A549 (cell line): ENCODE measurements around the gene SS18L1.

Source experiments
- BHLHE40 ChIP-seq: IDR thresholded peaks from 2 replicates; pipeline ENCODE4 v1.6.1; 2012; ENCODE audit warnings: low read depth, low read length, inconsistent platforms
- CHD2 ChIP-seq: fragments of 150-350 bp; IDR thresholded peaks from 2 replicates; pipeline ENCODE4 v1.6.1; 2014; ENCODE audit warnings: low read length; ENCODE audit not compliant: partially characterized antibody
- JUNB ChIP-seq: fragments of >200 bp; sonication (Bioruptor Twin); formaldehyde crosslinking; IDR thresholded peaks from 2 replicates; pipeline ENCODE4 v1.6.1; 2016
- KDM1A ChIP-seq: fragments of 200-600 bp; sonication (generic); IDR thresholded peaks from 2 replicates; pipeline ENCODE4 v1.6.1; 2016; ENCODE audit warnings: low read depth, mild to moderate bottlenecking
- MAFK ChIP-seq: fragments of 450-650 bp; IDR thresholded peaks from 2 replicates; pipeline ENCODE4 v1.6.1; 2014; ENCODE audit not compliant: partially characterized antibody
- PBX3 ChIP-seq: IDR thresholded peaks from 2 replicates; pipeline ENCODE4 v1.6.1; 2012
- RARB ChIP-seq: fragments of 250-450 bp; sonication (Bioruptor Pico); IDR thresholded peaks from 2 replicates; pipeline ENCODE4 v1.8.0; 2021; ENCODE audit warnings: mild to moderate bottlenecking, moderate library complexity
- REST ChIP-seq: fragments of 200-600 bp; sonication (generic); IDR thresholded peaks from 2 replicates; pipeline ENCODE4 v1.6.1; 2016; ENCODE audit warnings: antibody characterized with exemption, mild to moderate bottlenecking, moderate library complexity
- RNF2 ChIP-seq: fragments of 200-600 bp; sonication (generic); IDR thresholded peaks from 2 replicates; pipeline ENCODE4 v1.6.1; 2016; ENCODE audit warnings: low read depth, mild to moderate bottlenecking, antibody characterized with exemption, moderate library complexity, borderline replicate concordance
- TP53 ChIP-seq: fragments of 250-450 bp; sonication (Bioruptor Pico); IDR thresholded peaks from 2 replicates; pipeline ENCODE4 v1.5.0; 2021; ENCODE audit warnings: mild to moderate bottlenecking, moderate library complexity
- TF ChIP-seq, protein P1 (sequence below): fragments of >200 bp; sonication (Bioruptor Twin); formaldehyde crosslinking; IDR thresholded peaks from 3 replicates; pipeline ENCODE4 v1.5.1; 2016

GRCh38 chr20:62118113-62119043 is 25.2 kb upstream of the SS18L1 start:
- TF ChIP-seq KDM1A: no peak
- TF ChIP-seq, protein P1, sequence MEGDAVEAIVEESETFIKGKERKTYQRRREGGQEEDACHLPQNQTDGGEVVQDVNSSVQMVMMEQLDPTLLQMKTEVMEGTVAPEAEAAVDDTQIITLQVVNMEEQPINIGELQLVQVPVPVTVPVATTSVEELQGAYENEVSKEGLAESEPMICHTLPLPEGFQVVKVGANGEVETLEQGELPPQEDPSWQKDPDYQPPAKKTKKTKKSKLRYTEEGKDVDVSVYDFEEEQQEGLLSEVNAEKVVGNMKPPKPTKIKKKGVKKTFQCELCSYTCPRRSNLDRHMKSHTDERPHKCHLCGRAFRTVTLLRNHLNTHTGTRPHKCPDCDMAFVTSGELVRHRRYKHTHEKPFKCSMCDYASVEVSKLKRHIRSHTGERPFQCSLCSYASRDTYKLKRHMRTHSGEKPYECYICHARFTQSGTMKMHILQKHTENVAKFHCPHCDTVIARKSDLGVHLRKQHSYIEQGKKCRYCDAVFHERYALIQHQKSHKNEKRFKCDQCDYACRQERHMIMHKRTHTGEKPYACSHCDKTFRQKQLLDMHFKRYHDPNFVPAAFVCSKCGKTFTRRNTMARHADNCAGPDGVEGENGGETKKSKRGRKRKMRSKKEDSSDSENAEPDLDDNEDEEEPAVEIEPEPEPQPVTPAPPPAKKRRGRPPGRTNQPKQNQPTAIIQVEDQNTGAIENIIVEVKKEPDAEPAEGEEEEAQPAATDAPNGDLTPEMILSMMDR: no peak
- TF ChIP-seq TP53 (CRISPR knock-in tag): no peak
- TF ChIP-seq PBX3: no peak
- no peak for TF ChIP-seq CHD2
- TF ChIP-seq REST: no peak
- no peak for TF ChIP-seq RARB (CRISPR knock-in tag)
- no peak for TF ChIP-seq JUNB
- no peak for TF ChIP-seq BHLHE40
- TF ChIP-seq RNF2: no peak
- TF ChIP-seq MAFK: no peak
